Occipital lobe (tissue), 2 donors: ENCODE data around the gene DISP2. TPM values are rescaled to one million over a fixed set of nuclear protein-coding genes. Genes with fewer than 3 reads are reported as not detected.
A peak's percentile ranks its signal among the peaks of the same experiment; 100 is the strongest.

Experiments
- DNase-seq: peaks from one replicate; lab custom pipeline; 2025; lab: John Stamatoyannopoulos, UW
- total RNA-seq: library from RNA; depleted of rRNA; stranded (reverse); fragments of >200 nt; gene quantifications from one replicate; pipeline ENCODE4 v1.2.3, GENCODE V29; 2014

DISP2 gene
- total RNA-seq, 1 donor from 2014 or later: 9.2 TPM

DNA sequence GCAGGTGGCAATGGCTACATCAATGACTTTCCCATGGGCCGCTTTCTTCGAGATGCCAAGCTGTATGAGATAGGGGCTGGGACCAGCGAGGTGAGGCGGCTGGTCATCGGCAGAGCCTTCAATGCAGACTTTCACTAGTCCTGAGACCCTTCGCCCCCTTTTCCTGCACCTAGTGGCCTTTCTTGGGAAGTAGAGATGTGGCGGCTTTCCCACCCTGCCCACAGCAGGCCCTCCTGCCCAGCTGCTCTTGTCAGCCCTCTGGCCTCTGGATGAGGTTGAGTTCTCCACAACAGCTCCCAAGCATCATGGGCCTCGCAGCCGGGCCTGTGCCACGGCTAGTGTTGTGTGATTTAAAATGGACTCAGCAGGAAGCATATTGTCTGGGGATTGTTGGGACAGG is 60.1 kb downstream of the DISP2 start:
- DNase-seq: no peak

DNA sequence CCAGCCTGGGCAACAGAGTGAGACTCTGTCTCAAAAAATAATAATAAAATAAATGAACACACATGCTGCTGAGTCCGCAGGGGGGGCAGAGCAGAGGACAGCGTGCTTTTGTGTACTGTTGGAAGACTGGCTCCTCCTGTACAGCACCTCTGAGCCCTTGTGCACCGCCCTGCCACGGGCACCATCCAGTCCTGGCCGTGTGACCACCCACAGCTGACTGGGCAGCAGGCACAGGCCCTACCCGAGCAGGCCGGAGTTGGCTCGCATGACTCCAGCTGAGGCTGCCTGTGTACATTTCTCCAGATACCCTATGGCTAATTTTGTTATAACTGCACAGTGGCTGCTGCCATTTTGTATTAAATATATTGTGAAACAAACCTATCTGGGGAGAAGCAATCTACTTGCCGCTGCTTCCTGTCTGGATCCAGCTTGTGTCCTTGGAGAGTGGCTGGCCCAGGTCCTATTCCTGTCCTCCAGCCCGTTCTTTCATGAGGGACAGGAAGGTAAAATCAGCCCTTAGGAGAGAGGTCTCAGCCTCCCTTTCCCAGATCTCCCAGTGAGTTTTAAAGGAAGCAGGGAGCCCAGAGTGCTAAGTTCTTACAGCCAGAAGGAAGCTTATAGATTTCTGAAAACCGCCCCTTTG is 62.2 kb downstream of the DISP2 start:
- no peak for DNase-seq

DNA sequence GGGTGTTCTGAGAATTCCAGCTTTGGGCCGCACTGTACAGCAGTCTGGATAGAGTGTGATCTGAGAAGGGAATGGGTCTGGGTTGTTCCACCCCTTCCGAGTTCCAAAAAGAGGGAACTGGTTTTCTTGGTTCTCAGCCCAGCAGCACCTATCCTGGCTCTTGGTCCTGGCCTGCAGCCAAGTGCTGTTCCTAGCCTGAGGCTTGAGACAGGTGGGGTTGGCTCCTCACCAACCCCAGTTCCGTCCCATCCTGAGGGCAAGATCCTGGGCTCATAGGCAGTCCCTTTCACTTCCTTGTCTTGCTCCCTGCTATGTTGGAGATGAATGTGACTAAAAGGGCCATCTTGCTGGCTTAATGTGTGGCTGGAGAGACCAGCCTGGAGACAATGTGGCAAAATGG is 62.8 kb downstream of the DISP2 start:
- DNase-seq: no peak

DNA sequence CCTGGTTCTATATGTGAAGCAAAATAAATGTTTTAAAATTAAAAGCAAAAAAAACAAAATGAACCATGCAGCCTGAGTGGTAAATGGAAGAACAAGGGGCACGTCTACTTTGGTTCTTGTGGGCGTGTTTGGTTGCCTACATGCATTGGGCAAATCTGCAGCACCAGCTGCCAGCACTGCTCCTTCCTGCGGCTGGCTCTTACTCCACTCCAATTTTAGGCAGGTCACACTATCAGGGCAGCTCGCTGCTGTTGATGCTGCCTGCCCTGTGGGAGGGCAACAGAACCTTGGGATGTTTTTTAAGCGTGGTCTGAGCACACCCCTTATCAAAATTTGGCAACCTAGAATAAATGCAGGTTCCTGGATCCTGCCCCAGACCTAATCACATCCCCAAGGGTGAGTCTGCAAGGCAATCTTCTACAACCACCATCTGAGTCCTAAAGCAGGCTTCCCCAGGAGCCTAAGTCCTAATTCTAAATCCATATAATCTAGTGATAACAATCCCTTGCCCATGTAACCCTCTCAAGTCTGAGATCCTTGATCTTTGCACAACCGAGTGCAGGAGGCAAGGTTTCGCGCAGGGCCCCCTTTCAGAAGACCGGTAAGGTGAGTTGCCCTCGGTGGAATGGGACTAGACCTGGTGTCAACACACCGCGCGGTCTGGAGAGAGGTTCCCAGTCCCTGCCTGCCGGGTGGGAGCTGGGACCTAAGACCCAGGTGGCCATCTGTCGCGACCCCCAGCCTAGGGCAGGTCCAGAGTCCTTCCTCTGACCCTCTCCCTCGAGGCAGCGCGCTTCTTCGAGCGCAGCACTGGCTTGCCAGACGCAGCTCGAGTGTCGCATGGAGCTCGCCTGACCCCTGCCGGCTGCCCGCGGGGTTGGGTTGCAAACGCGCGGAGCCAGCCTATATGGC is 63.5 kb downstream of the DISP2 start:
- DNase-seq: peak; percentile 59

DNA sequence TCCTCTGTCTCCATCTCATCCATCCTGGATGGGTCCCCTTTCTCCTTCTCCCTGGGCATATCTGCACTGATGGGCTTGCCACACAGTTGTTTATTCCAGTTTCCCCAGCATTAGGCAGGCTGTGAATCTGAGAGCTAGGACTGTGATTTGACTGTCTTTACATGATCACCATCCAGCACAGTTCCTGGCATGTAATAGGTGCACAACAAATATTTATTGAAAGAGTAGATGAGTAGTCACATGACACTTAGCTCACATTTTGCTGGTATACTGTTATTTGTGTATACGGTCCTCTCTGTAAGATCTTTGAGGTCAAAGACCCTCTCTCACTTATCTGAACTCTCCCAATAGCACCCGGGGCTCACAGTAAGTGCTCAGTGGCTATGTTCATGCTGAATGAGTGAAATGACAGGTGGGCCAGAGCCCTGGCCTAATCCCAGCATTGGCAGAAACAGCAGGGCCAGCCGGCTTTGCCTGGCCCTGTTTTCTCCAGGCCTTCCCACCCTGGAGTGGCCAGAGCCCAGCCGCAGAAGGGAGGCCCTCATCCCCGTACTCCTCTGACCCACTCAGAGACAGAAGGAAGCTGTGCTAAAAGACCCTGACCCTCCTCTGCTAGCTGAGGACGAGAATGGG is 66.6 kb downstream of the DISP2 start:
- DNase-seq: no peak

DNA sequence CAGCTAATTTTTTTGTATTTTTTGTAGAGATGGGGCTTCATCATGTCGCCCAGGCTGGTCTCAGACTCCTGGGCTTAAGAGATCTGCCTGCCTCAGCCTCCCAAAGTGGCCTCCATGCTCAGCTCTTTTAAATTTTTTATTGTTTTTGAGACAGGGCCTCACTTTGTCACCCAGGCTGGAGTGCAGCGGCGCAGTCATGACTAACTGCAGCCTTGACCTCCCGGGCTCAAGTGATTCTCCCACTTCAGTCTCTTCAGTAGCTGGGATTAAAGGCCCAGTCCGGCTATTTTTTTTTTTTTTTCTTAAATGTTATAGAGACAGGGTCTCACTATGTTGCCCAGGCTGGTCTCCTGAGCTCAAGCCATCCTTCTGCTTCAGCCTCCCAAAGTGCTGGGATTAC is 67.7 kb downstream of the DISP2 start:
- DNase-seq: no peak

DNA sequence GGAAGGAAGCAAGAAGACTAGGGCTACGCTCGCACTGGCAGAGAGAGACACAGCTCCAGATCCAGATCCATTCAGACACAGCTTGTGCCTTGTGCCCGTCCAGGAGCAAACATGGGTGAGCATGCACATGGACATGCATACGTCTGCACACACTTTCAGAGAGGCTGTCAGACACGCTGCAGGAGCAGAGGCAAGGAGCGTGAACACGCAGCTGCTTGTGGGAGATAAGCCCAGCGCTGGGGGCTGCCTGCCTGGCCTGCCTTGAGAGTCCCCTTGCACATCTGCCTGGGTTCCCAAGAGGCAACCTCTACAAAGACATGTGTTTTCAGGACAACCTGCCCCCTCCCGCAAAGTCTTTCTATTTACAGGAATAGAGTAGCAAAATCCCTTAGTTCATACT is 69.2 kb downstream of the DISP2 start:
- DNase-seq: no peak

DNA sequence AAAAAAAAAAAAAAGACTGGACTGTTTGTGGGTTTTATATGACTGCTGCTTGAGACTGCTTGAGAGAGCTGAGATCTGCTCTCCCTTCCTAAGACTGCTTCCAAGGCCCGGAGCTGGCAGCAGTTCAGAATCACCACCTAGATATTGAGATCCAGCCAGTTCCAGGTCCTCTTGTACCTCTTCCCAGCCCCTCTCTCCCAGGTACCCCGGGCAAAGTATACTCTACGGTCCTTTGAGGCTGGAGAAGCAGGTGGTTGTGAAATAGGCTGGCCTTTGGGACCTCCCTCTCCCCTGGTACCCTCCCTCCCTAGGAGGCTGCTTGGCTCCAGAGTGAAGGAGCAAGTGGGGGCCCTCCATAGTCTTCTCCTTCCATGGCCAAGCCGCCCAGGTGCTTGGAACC is 70.2 kb downstream of the DISP2 start:
- no peak for DNase-seq

Other genes with a start within 250 kb of the DISP2 start
- gene BMF, start 249.3 kb upstream of the DISP2 start, total RNA-seq: 4.2 TPM
- gene BUB1B, start 197.2 kb upstream of the DISP2 start, total RNA-seq: 6.6 TPM
- gene PAK6, start 119.2 kb upstream of the DISP2 start, total RNA-seq: 11.2 TPM
- not detected for gene ANKRD63, start 75.2 kb upstream of the DISP2 start, total RNA-seq
- gene PLCB2, start 50.3 kb upstream of the DISP2 start, total RNA-seq: 3.3 TPM
- gene INAFM2, start 34.5 kb upstream of the DISP2 start, total RNA-seq: 14.8 TPM
- 1.6 TPM for gene CCDC9B, start 17.3 kb upstream of the DISP2 start, total RNA-seq
- not detected for gene PHGR1, start 7.2 kb upstream of the DISP2 start, total RNA-seq
- 17.8 TPM for gene KNSTRN, start 24.5 kb downstream of the DISP2 start, total RNA-seq
- gene IVD, start 47.6 kb downstream of the DISP2 start, total RNA-seq: 22.1 TPM
- 10.6 TPM for gene BAHD1, start 82.7 kb downstream of the DISP2 start, total RNA-seq
- 1.6 TPM for gene CHST14, start 112.8 kb downstream of the DISP2 start, total RNA-seq
- 25.9 TPM for gene CCDC32, start 206.8 kb downstream of the DISP2 start, total RNA-seq
- gene RPUSD2, start 211.1 kb downstream of the DISP2 start, total RNA-seq: 14.2 TPM
- 4.7 TPM for gene KNL1, start 236.0 kb downstream of the DISP2 start, total RNA-seq